Muscle layer of duodenum (tissue), 2 donors: ENCODE results near the gene SCFD2.

Experiments
- H3K27ac ChIP-seq: one replicate; pipeline ENCODE4 v1.7.0; 2013; ENCODE audit warnings: mild to moderate bottlenecking, low read length
- H3K27me3 ChIP-seq: one replicate; pipeline ENCODE4 v1.7.0; 2013; ENCODE audit warnings: low read depth, mild to moderate bottlenecking, control low read depth, low read length
- H3K36me3 ChIP-seq, 2 donors: one replicate each; pipeline ENCODE4 v1.7.0; 2013; ENCODE audit warnings: low read length in 2 of 2, control low read depth in 1 of 2, mild to moderate bottlenecking in 1 of 2; ENCODE audit not compliant: insufficient read depth in 2 of 2, control insufficient read depth in 1 of 2
- H3K4me1 ChIP-seq, 2 donors: one replicate each; pipeline ENCODE4 v1.7.0; 2013; ENCODE audit warnings: low read length in 2 of 2, mild to moderate bottlenecking in 2 of 2, control low read depth in 1 of 2, moderate library complexity in 1 of 2; ENCODE audit not compliant: insufficient read depth in 2 of 2, control insufficient read depth in 1 of 2
- H3K4me3 ChIP-seq, 2 donors: one replicate each; pipeline ENCODE4 v1.7.0; 2013; ENCODE audit warnings: low read length in 2 of 2, low read depth in 1 of 2, mild to moderate bottlenecking in 1 of 2
- H3K9me3 ChIP-seq, 2 donors: one replicate each; pipeline ENCODE4 v1.7.0; 2013; ENCODE audit warnings: low read length in 2 of 2, control low read depth in 1 of 2, mild to moderate bottlenecking in 1 of 2; ENCODE audit not compliant: control insufficient read depth in 1 of 2
- donor health status: healthy.

The SCFD2 gene

DNA sequence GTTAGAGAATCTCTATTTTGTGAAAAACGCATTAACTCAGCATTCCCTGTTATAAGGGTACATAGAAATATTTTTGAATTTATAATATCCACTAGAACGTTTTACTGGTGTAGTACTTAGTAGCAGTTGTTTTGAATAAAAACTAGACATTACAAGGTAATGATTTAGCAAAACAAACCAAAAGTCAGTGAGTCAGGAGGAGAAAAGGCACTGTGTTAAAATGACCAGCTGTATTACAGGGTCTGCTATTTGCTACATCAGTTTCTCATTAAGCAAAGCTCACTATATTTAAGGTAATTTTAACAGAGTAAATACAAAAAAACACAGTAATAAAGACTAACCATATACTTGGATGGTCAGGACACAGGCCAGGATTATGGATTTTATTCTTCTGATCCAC, 351.0 kb downstream of the SCFD2 start:
- Histone ChIP-seq H3K36me3 (no peaks in the 10 kb centered on the region), H3K27ac (no peak overlapping the region), H3K4me3 (no peak overlapping the region), H3K27me3 (no peaks in the 10 kb centered on the region), H3K9me3 (no peaks in the 10 kb centered on the region), H3K4me1 (peaks cover under 1 to 10% of the 10 kb centered on the region in 2 donors)

GRCh38 chr4:53013873-53014775, 351.7 kb downstream of the SCFD2 start:
- Histone ChIP-seq H3K4me1 (peaks cover 0 to 10% of the 10 kb centered on the region in 2 donors), H3K27me3 (no peaks in the 10 kb centered on the region), H3K36me3 (no peaks in the 10 kb centered on the region), H3K4me3 (no peak overlapping the region), H3K27ac (no peak overlapping the region), H3K9me3 (no peaks in the 10 kb centered on the region)

DNA sequence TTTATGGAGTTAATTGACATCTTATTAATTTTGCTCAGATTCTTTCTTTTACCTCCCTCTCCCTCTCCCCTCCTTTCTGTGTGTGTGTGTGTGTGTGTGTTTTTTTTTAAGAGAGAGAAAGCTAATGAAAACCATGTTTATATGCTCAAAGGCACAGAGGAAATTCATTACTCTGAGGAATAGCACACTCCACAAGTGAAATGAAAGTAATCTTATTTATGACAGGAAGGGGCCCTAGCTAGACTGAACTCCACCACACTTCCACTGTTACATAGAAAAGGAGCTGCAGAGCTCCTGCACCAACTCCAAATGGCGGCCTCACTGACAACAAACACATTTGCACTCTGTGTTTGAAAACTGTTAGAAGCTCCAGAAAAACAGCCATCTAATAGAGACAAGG, 353.1 kb downstream of the SCFD2 start:
- peaks cover 0 to 10% of the 10 kb centered on the region in 2 donors for H3K4me1 ChIP-seq
- no peaks in the 10 kb centered on the region for H3K9me3 ChIP-seq
- no peak overlapping the region for H3K4me3 ChIP-seq
- no peak overlapping the region for H3K27ac ChIP-seq
- no peaks in the 10 kb centered on the region for H3K36me3 ChIP-seq
- no peaks in the 10 kb centered on the region for H3K27me3 ChIP-seq

GRCh38 chr4:53011259-53011905, 354.5 kb downstream of the SCFD2 start:
- H3K27ac ChIP-seq = no peak overlapping the region
- no peaks in the 10 kb centered on the region for H3K27me3 ChIP-seq
- no peak overlapping the region for H3K4me3 ChIP-seq
- H3K4me1 ChIP-seq = peaks cover 0 to 14% of the 10 kb centered on the region in 2 donors
- H3K36me3 ChIP-seq = no peaks in the 10 kb centered on the region
- H3K9me3 ChIP-seq = no peaks in the 10 kb centered on the region

DNA sequence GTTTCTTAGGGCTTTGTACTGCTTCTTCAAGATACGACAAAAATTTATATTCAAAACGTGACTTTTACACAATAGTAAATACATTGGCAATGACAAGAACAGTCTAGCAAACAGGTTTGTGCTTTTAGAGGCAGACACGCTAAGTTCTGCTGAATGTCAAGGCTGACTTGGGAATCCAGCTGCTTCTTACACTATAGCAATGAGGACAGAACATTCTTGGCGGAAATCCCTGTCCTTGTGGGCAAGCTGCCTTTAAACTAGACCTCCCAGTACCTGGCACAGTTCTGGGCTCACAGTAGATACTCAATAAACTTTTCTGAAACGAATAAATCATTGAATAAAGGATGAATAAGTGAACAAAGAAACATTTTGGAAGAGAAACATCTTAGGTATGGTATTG, 355.5 kb downstream of the SCFD2 start:
- H3K9me3 ChIP-seq = no peaks in the 10 kb centered on the region
- peaks cover 0 to 17% of the 10 kb centered on the region in 2 donors for H3K4me1 ChIP-seq
- no peak overlapping the region for H3K4me3 ChIP-seq
- no peaks in the 10 kb centered on the region for H3K36me3 ChIP-seq
- no peak overlapping the region for H3K27ac ChIP-seq
- H3K27me3 ChIP-seq = no peaks in the 10 kb centered on the region

GRCh38 chr4:53009824-53010223, 356.0 kb downstream of the SCFD2 start:
- Histone ChIP-seq H3K27me3 (no peaks in the 10 kb centered on the region), H3K4me1 (peaks cover 0 to 17% of the 10 kb centered on the region in 2 donors), H3K36me3 (no peaks in the 10 kb centered on the region), H3K27ac (no peak overlapping the region), H3K4me3 (no peak overlapping the region), H3K9me3 (no peaks in the 10 kb centered on the region)

GRCh38 chr4:53007024-53007423, 358.8 kb downstream of the SCFD2 start:
- Histone ChIP-seq H3K9me3 (no peaks in the 10 kb centered on the region), H3K27me3 (no peaks in the 10 kb centered on the region), H3K4me1 (peaks cover 0 to 17% of the 10 kb centered on the region in 2 donors), H3K27ac (no peak overlapping the region), H3K36me3 (no peaks in the 10 kb centered on the region), H3K4me3 (no peak overlapping the region)

DNA sequence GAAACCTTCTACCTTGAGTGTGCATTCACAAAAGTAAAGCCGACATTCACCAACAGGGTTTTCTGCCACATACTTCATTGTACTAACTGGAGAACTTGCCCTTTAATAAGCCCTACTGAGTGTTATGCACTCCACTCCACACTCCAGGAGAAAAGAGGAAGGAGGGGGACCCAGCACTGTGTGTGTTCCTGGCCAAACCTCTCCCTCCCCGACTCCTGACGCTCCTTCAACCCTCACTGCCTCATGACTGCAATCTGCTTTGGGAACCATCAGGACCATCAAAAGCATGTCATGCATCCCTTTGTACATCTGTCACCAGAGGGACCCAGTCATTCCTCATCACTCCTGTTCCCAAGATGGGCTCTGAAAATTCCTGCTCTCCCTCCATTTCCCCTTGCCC, 360.1 kb downstream of the SCFD2 start:
- Histone ChIP-seq H3K4me3 (no peak overlapping the region), H3K27me3 (no peaks in the 10 kb centered on the region), H3K9me3 (no peaks in the 10 kb centered on the region), H3K27ac (no peak overlapping the region), H3K36me3 (no peaks in the 10 kb centered on the region), H3K4me1 (peaks cover 0 to 9% of the 10 kb centered on the region in 2 donors)

DNA sequence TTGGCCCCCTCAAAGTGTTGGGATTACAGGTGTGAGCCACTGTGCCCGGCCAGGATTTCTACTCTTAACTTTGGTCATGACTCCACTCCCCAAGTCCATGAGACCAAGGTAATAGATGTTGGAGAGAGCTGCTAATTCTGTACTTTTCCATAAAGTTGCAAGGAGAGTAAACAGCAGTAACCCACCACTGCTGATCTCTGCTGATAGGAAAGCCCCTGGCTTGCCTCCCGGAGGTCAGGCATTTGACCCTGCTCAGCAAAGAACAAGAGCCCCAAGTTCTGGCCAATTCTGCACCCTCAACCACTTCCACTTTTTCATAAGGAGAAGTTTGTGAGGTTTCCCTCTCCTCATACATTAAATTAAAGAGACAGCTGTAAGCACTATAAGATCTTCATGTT, 360.7 kb downstream of the SCFD2 start:
- H3K4me1 ChIP-seq = peaks cover 0 to 7% of the 10 kb centered on the region in 2 donors
- no peaks in the 10 kb centered on the region for H3K36me3 ChIP-seq
- no peaks in the 10 kb centered on the region for H3K27me3 ChIP-seq
- no peak overlapping the region for H3K27ac ChIP-seq
- no peak overlapping the region for H3K4me3 ChIP-seq
- H3K9me3 ChIP-seq = no peaks in the 10 kb centered on the region

GRCh38 chr4:53004497-53005148, 361.2 kb downstream of the SCFD2 start:
- Histone ChIP-seq H3K9me3 (no peaks in the 10 kb centered on the region), H3K4me3 (no peak overlapping the region), H3K36me3 (no peaks in the 10 kb centered on the region), H3K4me1 (peaks cover 0 to 7% of the 10 kb centered on the region in 2 donors), H3K27ac (no peak overlapping the region), H3K27me3 (no peaks in the 10 kb centered on the region)

DNA sequence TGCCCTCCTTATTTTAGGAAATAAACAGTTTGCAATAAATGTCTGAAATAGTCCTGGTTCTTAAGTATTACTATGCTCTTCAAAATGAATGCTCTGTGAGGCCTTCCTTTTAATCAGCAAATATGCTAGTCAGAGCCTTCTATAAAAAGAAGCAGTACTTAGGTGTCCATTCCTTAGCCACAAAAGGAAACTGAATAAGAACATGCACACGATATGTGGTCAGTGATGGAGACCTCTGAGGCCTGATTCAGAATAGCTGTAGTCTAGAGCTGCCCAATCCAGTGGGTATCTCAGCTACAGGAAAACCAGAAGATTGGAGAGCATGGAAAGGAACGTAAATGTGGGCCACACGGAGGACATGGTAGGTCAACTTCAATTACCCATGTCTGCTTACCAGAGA, 361.9 kb downstream of the SCFD2 start:
- Histone ChIP-seq H3K36me3 (no peaks in the 10 kb centered on the region), H3K27me3 (no peaks in the 10 kb centered on the region), H3K4me1 (peaks cover 0 to 7% of the 10 kb centered on the region in 2 donors), H3K9me3 (no peaks in the 10 kb centered on the region), H3K4me3 (no peak overlapping the region), H3K27ac (no peak overlapping the region)
